ENCODE measurements around the gene UBE2G2.

UBE2G2 gene

DNA sequence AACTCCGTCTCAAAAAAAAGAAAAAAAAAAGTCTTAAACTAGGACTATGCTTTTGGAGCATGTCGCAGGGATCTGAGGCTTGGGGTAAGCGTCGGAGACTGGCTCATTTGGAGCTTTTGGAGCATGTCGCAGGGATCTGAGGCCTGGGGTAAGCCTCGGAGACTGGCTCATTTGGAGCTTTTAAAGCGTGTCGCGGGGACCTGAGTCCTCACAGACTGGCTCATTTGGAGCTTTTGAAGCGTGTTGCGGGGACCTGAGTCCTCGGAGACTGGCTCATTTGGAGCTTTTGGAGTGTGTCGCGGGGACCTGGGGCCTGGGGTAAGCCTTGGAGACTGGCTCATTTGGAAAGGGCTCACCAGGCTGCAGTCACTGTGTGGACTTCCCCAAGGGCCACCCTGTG, 76.7 kb downstream of the UBE2G2 start:
- no peak for DNase-seq (ENCODE audit: low spot score)

GRCh38 chr21:44724196-44724595, 77.4 kb downstream of the UBE2G2 start:
- no peak for DNase-seq (ENCODE audit: low spot score)

- no peak for DNase-seq (ENCODE audit: low spot score)
These were observed 78.2 kb downstream of the UBE2G2 start for GRCh38 chr21:44723177-44724131.

- DNase-seq (ENCODE audit: low spot score) = no peak
These were observed 78.9 kb downstream of the UBE2G2 start for GRCh38 chr21:44722731-44723130.

- no peak for DNase-seq (ENCODE audit: low spot score)
These were observed 81.5 kb downstream of the UBE2G2 start for GRCh38 chr21:44720170-44720569.

Data from hematopoietic multipotent progenitor cell treated with erythropoietin and hydrocortisone succinate and interleukin-3 and kit ligand, for 15 days (in vitro differentiated cells).